HG03025 (cell line): ENCODE data around the gene GRK4.

Source experiments
- ATAC-seq: cut with Tn5 transposase; IDR thresholded peaks from one replicate; pipeline ENCODE4 v1.9.1; 2021; ENCODE audit warnings: mild to moderate bottlenecking, moderate library complexity; ENCODE audit not compliant: unreplicated experiment, low FRiP score

GRK4 gene

DNA sequence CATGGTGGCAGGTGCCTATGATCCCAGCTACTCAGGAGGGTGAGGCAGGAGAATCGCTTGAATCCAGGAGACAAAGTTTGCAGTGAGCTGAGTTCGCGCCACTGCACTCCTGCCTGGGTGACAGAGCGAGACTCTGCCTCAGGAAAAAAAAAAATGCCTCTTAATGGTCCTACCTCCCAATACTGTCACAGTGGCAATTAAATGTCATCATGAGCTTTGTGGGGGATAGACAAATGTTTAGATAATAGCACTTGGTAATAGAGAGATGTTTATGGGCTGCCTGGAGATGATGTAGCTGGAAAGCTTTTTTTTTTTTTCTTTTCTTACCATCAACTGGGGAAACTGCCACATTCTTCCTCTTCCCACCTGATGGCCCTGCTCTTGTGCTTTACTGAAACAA is 33.0 kb downstream of the GRK4 start:
- no peak for ATAC-seq

DNA sequence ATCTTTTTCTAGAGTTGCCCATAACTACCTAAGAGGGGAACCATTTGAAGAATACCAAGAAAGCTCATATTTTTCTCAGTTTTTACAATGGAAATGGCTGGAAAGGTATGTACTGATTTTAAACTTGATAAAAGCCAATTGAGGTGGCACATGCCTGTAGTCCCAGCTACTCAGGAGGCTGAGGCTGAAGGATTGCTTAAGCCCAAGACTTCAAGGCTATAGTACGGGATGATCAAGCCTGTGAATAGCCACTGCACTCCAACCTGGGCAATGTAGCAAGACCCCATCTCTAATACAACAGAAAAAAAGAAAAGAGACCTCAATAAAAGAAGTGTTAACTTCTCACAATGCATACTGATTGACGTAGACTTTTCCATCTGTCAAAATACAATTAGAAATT is 44.4 kb downstream of the GRK4 start:
- no peak for ATAC-seq

DNA sequence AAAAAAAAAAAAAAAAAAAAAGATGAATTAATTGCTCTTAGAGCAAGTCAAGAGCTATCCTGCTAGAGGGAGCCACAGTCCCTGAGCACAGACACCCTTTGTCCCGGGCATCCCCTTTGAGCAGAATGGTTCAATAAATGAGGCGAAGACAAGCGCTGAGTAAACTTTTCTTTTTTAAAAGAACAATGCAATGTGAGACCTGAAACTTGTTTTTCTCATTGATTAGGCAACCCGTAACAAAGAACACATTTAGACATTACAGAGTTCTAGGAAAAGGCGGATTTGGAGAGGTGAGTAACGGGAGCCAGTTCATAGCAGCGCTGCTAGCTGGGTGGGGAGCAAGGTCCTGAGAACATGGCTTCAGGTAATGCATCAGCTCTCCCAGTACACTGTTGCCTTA is 46.1 kb downstream of the GRK4 start:
- ATAC-seq = no peak

DNA sequence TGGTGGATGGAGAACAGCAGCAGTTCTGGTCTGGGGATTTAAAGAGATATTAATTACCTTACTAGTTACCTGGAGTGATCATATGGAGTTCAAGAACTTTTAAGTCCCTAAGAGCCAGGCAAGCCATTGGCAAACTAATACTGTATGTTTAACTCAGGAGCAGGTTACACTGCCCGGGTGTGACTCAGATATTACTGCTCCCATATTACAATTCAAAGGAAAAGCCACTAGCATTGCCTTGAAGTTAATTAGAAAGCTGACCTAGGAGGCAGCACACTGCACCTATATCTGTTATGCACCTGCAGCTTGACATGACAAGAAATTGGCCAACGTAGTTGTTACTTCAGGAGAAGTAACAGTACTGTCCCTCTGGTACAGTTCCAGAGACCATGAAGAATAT is 47.2 kb downstream of the GRK4 start:
- no peak for ATAC-seq

DNA sequence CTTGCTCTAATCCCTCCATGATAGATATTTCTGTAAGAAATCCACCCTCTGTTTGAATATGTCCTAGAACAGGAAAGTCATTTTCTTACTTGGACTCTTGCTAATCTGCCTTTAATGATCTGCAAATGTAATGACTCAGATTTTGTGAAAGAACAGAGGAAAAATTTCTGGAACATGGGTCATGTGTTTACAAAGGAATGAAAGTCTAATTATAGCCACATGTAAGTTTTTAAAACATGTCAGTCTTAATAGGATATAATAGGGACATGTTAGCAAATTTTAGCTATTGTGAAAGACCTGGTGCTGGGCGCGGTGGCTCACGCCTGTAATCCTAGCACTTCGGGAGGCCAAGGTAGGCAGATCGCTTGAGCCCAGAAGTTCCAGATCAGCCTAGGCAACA is 47.6 kb downstream of the GRK4 start:
- no peak for ATAC-seq

DNA sequence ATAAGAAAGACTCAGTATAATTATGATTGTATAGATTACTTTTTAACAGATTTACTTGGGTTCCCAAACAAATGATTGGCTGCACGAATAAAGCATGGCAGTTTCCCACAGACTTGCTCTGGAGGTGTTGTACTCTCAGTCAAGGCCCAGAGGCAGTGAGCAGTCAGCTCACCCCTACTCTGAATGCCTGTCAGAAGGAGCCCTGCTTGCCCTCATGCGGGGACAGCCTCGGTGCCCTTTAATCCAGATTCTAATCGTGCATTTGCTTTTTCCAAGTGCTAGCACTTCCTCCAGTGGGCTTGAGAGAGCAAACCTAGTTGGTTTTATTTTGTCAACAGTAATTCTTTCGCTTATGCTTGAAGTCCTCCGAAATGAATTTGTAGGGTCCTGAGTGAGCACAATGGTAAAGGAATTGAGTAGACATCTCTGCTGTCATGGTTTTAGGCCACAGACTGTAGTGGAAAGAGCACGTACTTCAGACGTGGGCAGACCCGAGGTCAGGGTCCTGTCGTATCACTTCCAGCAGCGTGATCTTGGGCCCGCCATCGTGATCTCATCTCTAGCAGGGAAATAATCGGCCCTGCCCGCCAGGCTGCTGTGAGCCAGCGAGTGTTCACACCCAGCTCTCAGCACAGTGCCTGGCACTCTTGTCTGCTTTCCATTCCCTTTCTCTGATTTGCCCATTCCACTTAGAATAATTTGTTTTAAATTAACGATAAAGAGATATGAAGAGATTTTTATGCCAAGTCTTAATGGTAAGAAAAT is 48.3 kb downstream of the GRK4 start:
- no peak for ATAC-seq

DNA sequence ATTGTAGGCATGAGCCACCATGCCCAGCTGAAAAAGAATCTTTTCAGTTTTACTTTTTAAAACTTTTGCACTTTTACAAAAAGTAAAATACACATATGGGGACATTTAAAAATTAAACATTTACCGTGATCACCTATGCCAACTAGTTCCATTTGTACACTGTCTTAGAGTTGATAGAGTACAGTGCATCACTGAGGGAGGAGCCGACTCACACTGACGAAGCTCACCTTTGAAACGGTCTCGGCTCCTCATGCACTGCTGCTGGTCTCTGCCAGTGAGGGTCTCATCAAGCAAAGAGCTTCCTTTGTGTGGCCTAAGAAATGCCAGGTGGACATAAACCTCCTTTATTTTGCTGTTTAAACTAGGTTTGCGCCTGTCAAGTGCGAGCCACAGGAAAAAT is 50.0 kb downstream of the GRK4 start:
- no peak for ATAC-seq

DNA sequence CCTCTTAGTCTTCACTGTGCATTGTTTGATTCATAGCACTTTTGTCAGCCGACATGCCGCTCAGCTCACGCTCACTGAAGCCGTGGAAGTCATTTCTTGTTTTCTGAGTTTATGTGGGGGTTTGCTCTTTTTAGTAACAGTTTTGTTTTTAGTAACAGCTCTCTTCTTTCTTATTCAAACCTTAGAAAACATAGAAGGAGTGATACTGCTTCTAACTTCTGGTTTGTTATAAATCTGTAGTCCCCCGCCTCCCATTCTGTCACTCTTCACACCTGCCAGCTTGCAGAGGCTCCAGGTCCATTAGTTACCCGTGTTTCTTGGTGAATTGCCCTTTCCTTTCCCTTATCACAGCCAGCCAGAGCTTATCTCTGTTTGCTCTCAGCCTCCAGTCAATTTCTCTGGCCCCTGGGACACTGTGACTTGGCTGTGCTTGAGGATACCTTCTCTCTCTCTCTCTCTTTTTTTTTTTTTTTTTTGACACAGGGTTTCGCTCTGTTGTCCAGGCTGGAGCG is 50.5 kb downstream of the GRK4 start:
- ATAC-seq = no peak

DNA sequence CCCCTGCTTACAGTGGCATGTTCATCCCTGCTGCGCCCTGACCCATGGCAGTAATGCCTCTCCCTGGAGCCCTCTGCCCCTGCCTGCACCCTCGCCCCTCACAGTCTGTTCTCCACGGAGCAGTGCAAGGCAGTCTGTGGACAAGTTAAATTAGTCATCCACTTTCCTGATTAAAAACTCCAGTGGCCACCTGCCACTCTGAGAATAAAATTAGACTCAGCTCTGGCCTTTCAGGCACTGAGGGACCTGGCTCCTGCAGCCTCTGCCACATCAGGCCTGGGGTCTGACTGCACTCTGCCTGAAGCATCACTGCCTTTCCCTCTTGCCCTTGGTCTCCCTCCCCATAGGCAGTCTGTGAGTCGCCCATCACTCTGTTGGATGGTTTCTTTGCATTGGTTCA is 53.6 kb downstream of the GRK4 start:
- no peak for ATAC-seq

DNA sequence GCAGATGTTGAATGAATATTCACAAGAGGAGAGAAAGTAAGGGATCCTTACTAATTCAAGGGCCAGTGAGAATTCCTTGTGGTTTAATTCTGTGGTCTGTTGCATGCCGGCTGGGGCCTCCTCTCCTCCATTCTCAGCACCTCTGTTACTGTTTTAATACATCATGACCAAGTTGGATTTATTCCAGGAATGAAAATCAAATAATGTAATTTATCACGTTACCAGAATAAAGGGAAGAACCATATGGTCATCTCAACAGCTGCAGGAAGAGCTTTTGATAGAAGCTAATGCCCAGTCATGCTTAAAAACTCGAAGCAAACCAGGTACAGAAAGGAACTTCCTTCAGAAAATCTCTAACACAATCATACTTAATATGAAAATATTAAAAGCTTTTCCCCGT is 54.1 kb downstream of the GRK4 start:
- ATAC-seq = no peak

DNA sequence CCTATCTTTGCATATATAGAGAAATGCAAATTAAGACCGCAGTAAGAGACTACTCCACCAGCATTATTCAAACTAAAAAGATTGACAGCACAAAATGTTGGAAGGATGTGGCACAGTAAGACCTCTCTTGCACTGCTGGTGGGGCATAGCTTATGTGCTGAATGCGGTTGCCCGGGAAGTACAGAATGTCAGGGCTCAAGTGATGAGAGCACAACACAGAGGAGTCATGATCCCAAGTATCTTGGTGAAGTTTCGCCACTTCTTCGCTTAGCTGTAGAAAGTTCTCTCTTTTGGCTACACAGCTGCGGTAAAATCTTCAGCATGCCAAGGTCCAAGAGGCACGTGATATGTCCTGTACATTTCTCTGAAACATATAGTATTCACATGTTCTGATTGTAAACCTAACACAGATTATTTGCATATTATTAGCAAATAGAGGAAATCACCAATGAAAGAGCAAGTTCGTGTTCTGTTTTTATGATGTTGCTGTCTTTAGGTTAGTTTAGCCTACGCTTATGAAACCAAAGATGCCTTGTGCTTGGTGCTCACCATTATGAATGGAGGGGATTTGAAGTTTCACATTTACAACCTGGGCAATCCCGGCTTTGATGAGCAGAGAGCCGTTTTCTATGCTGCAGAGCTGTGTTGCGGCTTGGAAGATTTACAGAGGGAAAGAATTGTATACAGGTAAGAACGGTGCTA is 55.9 kb downstream of the GRK4 start:
- no peak for ATAC-seq

DNA sequence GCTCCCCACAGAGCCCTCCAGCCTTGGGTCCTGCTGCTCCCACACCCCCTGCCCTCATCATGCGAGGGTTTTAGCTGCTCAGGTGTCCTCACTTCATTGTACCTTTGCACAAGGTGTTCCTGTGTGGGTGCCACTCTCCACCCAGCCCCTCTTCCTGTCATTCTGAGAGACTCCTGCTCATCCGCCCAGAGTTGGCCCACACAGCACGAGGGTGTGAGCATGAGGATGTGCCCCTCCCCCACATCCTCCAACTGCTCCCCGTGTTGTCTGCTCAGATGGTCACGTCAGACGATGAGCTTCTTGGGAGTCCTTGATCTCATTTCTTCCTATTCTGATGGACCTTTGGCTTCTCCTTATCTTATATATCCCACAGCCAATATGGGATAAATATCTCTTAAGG is 57.8 kb downstream of the GRK4 start:
- ATAC-seq = no peak

DNA sequence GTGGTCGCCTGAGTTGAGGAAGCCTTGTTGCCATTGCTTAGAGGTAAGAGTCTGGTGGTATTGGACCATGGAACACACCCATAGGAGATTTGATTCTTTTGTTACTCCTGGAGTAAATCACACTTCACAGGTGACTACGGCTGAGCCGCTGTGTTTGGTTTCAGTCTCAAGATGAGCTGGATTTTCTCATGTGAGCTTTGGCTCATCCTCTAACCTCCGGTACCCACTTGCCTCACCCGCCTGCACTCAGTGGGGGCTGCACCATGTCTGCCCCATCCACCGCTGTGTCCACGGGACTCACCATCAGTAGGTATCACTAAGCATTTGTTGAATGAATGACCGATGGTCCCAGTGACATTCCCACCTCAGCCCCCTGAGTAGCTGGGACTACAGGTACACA is 58.3 kb downstream of the GRK4 start:
- ATAC-seq = no peak

DNA sequence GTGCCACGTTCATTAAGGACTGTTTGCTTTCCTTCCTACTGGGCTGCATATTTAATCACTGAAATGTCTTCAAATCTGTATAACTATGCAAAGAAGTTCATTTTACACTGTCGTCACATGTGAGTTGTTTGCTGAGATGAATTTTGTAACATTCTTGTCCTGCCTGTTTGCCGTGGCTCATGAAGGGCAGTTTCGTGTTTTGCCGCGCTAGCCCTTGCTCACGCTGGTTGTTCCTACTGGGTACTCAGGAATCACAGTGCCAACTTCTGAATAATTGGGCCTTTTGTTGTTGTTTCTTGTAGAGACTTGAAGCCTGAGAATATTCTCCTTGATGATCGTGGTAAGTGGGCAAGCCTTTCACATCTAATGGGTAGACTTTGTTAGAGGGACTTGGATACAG is 58.7 kb downstream of the GRK4 start:
- no peak for ATAC-seq

DNA sequence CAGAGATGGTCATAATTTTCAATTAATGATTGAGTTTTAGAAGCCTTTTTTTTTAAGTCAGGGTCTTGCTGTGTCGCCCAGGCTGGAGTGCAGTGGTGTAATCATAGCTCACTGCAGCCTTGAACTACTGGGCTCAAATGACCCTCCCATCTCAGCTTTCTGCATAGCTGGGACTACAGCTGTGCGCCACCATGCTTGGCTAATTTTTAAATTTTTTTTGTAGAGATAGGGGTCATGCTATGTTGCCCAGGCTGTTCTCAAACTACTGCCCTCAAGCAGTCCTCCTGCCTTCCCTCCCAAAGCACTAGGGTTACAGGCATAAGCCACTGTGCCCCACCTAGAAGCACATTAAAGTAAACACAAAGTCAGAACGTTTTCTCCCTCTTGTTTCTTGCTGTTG is 59.3 kb downstream of the GRK4 start:
- ATAC-seq = no peak

DNA sequence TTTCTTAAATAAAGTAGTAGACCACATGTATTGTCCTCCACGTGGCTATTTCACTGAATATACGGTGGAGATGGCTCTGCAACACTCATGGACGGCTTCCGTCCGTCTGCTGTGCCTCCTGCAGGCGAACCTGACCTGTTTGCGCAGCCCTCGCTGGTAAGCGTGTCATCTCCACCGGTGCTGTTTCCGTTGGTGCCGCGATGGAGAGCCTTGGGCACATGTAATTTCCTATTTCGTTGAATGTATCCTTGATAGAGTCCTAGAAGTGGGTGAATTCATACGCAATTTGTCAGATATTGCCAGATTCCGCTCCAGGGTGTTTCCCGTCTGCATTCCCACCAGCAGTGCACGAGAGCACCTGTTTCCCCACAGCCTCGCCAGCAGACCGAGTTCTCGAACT is 62.5 kb downstream of the GRK4 start:
- ATAC-seq = no peak

DNA sequence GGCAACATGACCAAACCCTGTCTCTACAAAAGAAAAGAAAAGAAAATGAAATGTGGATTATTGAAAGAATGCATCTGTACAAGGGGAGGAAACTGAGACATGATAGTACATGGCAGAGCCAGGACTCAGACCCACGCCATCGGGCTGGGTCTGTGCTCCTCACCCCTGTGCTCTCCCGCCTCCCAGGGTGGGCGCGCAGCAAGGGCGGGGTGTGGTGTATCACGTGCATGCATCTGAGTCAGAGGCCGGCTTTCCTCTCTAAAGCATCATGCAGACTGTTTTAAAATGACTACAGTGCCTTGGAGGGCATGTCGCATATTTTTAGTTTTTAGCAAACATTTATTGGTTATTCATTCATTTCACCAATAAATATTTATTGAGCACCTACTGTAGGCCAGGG is 63.2 kb downstream of the GRK4 start:
- ATAC-seq = no peak

DNA sequence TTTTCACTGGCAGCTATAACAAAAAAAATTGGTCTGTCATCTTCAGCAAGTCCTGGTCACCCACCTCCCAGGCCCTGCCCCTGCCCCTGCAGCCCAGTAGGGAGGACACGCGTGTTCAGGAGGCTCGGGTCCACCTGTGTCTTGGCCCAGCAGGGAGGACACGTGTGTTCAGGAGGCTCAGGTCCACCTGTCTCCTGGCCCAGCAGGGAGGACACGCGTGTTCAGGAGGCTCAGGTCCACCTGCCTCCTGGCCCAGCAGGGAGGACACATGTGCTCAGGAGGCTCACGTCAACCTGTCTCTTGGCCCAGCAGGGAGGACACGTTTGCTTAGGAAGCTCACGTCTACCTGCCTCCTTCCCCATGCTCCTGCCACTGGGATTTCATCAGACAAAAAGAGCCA is 66.1 kb downstream of the GRK4 start:
- ATAC-seq = no peak

DNA sequence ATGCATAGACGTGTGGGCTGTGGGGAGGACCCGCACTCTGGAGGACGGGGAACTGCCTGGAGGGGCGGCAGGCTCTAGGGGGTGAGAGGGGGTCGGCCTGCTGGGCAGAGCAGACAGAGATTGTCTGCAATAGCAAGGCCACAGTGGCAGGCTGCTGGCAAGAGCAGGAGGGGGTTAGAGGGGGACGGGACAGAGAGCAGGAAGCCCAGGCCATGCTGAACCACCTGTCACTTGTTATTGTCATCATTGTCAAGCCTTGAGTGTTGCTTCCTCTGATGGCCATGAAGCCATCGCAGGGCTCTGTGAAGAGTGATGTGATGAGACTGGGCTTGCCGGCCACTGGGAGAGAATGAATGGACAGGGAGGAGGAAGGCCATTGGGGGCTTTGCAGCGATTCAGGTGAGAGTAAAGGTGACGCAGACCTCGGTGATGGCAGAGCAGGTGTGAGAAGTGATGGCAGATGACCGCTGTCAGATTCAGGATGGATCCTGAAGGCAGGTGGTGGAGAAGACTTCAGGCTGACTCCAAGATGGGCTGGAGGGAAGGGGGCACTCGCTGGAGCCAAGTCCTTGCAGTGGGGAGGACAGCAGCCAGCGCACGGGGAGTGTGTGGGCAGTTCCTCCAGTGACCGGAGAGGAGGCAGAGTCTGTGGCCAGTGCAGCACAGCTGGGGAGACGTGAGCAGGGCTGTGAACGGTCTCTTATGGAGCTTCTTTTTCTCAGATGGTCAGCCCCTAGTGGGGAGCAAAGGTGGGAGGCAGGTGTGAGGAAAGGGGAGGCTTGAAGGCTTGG is 67.4 kb downstream of the GRK4 start:
- ATAC-seq = no peak

DNA sequence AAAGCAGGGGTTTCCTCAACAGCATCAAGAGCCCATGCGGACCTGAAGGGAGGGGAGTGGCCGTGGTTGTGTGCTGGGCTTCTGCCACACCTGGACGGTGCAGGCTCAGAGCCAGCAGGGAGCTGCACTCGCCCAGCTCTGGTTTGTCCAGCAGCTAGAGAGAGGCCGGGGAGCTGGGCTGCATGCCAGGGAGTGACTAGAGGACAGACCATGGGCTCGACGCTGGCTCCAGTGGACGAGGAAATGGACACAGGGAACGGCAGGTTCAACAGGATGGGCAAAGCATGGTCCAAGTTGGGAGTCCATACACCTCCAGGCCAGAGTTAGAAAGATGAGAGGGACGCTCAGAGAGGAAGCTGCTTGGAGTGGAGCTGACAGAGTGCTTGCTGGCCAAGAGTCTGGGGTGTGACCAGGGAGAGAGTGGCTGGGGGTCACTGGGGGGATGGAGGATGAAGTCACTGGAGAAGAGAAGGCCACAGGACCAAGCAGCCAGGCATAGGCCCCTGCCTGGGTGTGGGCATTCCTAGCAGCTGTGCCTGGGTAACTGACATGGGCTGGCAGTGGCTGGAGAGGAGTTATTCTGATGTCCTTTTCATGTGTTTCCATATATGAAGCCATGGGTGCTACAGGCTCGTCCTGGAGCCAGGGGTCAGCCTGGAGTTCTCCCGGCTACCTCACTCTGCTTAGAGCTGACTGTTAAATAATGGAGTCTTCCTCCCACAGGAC is 68.1 kb downstream of the GRK4 start:
- ATAC-seq = no peak

DNA sequence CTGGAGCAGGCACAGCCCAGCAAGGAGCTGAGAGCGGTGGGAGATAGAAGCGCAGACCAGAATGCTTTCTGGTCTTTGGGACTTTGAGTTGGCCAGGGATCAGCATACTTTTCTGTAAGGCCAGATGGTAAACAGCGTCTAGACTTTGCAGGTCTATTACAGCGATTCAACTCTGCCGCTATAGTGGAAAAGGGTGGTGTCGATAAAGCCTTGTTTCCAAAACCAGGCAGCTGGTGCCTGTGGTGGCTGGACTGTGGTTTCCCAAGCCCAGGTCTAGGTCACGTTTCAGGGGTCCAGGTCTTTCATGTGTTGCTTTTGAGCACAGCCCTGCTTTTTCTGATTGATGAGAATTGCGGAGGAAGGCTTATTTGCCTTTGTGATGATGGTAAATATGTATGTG is 70.9 kb downstream of the GRK4 start:
- no peak for ATAC-seq
